Hepatocyte (in vitro differentiated cells): Measurements from ENCODE around the gene KLF2. TPM values are rescaled to one million over a fixed set of nuclear protein-coding genes. Genes with fewer than 3 reads are reported as not detected.

Source experiments
- DNase-seq: peaks from one replicate; pipeline ENCODE4 v3.0.0-alpha.2; 2016; ENCODE audit warnings: low spot score
- H2AFZ ChIP-seq: fragments of 200-600 bp; sonication (generic); 2 replicates; pipeline ENCODE4 v1.6.0; 2016; ENCODE audit warnings: antibody characterized with exemption, mild to moderate bottlenecking
- H3K27ac ChIP-seq: fragments of 200-600 bp; sonication (generic); 2 replicates; pipeline ENCODE4 v1.5.1; 2016; ENCODE audit warnings: mild to moderate bottlenecking
- H3K27me3 ChIP-seq: fragments of 200-600 bp; sonication (generic); 2 replicates; pipeline ENCODE4 v1.6.1; 2016
- H3K36me3 ChIP-seq: fragments of 200-600 bp; sonication (generic); replicated peaks from 2 replicates; pipeline ENCODE4 v1.5.1; 2016; ENCODE audit warnings: low read depth; ENCODE audit not compliant: insufficient read depth
- H3K4me1 ChIP-seq: fragments of 200-600 bp; sonication (generic); 2 replicates; pipeline ENCODE4 v1.5.1; 2016; ENCODE audit warnings: mild to moderate bottlenecking, moderate library complexity; ENCODE audit not compliant: insufficient read depth
- H3K4me2 ChIP-seq: fragments of 200-600 bp; sonication (generic); 2 replicates; pipeline ENCODE4 v1.6.0; 2016
- H3K4me3 ChIP-seq: fragments of 200-600 bp; sonication (generic); 2 replicates; pipeline ENCODE4 v1.5.1; 2016; ENCODE audit warnings: mild to moderate bottlenecking
- H3K79me2 ChIP-seq: fragments of 200-600 bp; sonication (generic); 2 replicates; pipeline ENCODE4 v1.6.0; 2017; ENCODE audit warnings: mild to moderate bottlenecking
- H3K9me2 ChIP-seq: fragments of 200-600 bp; sonication (generic); replicated peaks from 2 replicates; pipeline ENCODE4 v1.6.0; 2017; ENCODE audit warnings: mild to moderate bottlenecking; ENCODE audit not compliant: insufficient read depth
- H3K9me3 ChIP-seq: fragments of 200-600 bp; sonication (generic); 2 replicates; pipeline ENCODE4 v1.5.1; 2016; ENCODE audit warnings: low read depth, mild to moderate bottlenecking
- H4K20me1 ChIP-seq: fragments of 200-600 bp; sonication (generic); 2 replicates; pipeline ENCODE4 v1.6.0; 2016; ENCODE audit warnings: mild to moderate bottlenecking; ENCODE audit not compliant: insufficient read depth, poor library complexity, severe bottlenecking
- CTCF ChIP-seq: fragments of 200-600 bp; sonication (generic); IDR thresholded peaks from 2 replicates; pipeline ENCODE4 v1.5.1; 2016; ENCODE audit warnings: antibody characterized with exemption, mild to moderate bottlenecking; ENCODE audit not compliant: poor library complexity
- EZH2 ChIP-seq: fragments of 200-600 bp; sonication (generic); IDR thresholded peaks from 2 replicates; pipeline ENCODE4 v1.6.1; 2016; ENCODE audit warnings: antibody characterized with exemption, mild to moderate bottlenecking, borderline replicate concordance
- EZH2phosphoT487 ChIP-seq: fragments of 200-600 bp; sonication (generic); IDR thresholded peaks from one replicate; pipeline ENCODE4 v1.6.1; 2018; ENCODE audit warnings: antibody characterized with exemption, mild to moderate bottlenecking, low read depth, moderate library complexity; ENCODE audit not compliant: unreplicated experiment, severe bottlenecking
- WGBS: methylation state at CpG from one replicate; pipeline ENCODE4 v1.1.6; 2016; ENCODE audit warnings: low lambda C conversion rate; ENCODE audit errors: missing lambda C conversion rate; 5-methylcytosine and 5-hydroxymethylcytosine counted together
- polyA plus RNA-seq: library from polyadenylated mRNA; unstranded; fragments of >200 nt; fragmentation: Nextera tagmentation; extraction: Ambion mirVana; gene quantifications from 2 replicates; pipeline ENCODE4 v1.2.1, GENCODE V29; 2016
- total RNA-seq: library from RNA; depleted of rRNA; stranded (reverse); fragments of >200 nt; gene quantifications from 2 replicates; pipeline ENCODE4 v1.2.3, GENCODE V29; 2014

The KLF2 gene
- 3.0 and 4.5 TPM in 2 replicates for total RNA-seq
- polyA plus RNA-seq: 27.7 and 40.9 TPM in 2 replicates

GRCh38 chr19:16324384-16325160 lies at the start of gene KLF2:
Gene KLF2 (plus strand): TSS chr19:16324826. CDS start chr19:16324924, 98 bp downstream.
- DNase-seq: peak; percentile 93
- Histone ChIP-seq H3K79me2 (peaks cover 4% of the 10 kb centered on the region), H3K9me3 (no peaks in the 10 kb centered on the region), H3K27me3 (peaks cover 8% of the 10 kb centered on the region), H2AFZ (peak within 1 kb of the TSS; percentile 84), H3K4me3 (peak within 1 kb of the TSS; percentile 78), H3K9me2 (no peaks in the 10 kb centered on the region), H3K27ac (peak within 1 kb of the TSS; percentile 60), H4K20me1 (peaks cover 11% of the 10 kb centered on the region), H3K4me2 (peak within 1 kb of the TSS; percentile 98), H3K36me3 (no peaks in the 10 kb centered on the region), H3K4me1 (peaks cover 4% of the 10 kb centered on the region)
- WGBS: 2% methylated on average over 40 of the region's 105 CpGs
- TF ChIP-seq EZH2: no peak

GRCh38 chr19:16280306-16280705 lies 44.3 kb upstream of the KLF2 start:
- 92% methylated on average over 4 of the region's 4 CpGs for WGBS
- Histone ChIP-seq H3K4me1 (no peaks in the 10 kb centered on the region), H3K36me3 (no peaks in the 10 kb centered on the region), H2AFZ (no peak overlapping the region), H3K4me2 (no peak overlapping the region), H3K4me3 (no peak overlapping the region), H3K79me2 (no peaks in the 10 kb centered on the region), H3K9me3 (no peaks in the 10 kb centered on the region), H3K27me3 (no peaks in the 10 kb centered on the region), H4K20me1 (no peaks in the 10 kb centered on the region), H3K27ac (no peak overlapping the region), H3K9me2 (no peaks in the 10 kb centered on the region)
- DNase-seq: no peak
- TF ChIP-seq EZH2phosphoT487: no peak
- no peak for TF ChIP-seq EZH2
- no peak for TF ChIP-seq CTCF

- no peaks in the 10 kb centered on the region for H3K9me2 ChIP-seq
- no peaks in the 10 kb centered on the region for H3K9me3 ChIP-seq
- H4K20me1 ChIP-seq: no peaks in the 10 kb centered on the region
- H2AFZ ChIP-seq: no peak overlapping the region
- H3K36me3 ChIP-seq: no peaks in the 10 kb centered on the region
- H3K4me1 ChIP-seq: peaks cover 7% of the 10 kb centered on the region
- H3K4me3 ChIP-seq: no peak overlapping the region
- no peak for DNase-seq
- H3K4me2 ChIP-seq: no peak overlapping the region
- 94% methylated on average over 5 of the region's 5 CpGs for WGBS
- TF ChIP-seq CTCF: no peak
- TF ChIP-seq EZH2: no peak
- TF ChIP-seq EZH2phosphoT487: no peak
- H3K27ac ChIP-seq: no peak overlapping the region
- no peaks in the 10 kb centered on the region for H3K27me3 ChIP-seq
- H3K79me2 ChIP-seq: no peaks in the 10 kb centered on the region
Observed at GRCh38 chr19:16281743-16282142, 42.9 kb upstream of the KLF2 start.

GRCh38 chr19:16283210-16284061 lies 41.2 kb upstream of the KLF2 start:
- no peak for DNase-seq
- Histone ChIP-seq H2AFZ (no peak overlapping the region), H3K4me2 (peak overlapping the region; percentile 37), H3K4me1 (peaks cover 7% of the 10 kb centered on the region), H3K27me3 (no peaks in the 10 kb centered on the region), H3K27ac (peak overlapping the region; percentile 79), H3K9me3 (no peaks in the 10 kb centered on the region), H3K4me3 (no peak overlapping the region), H3K79me2 (no peaks in the 10 kb centered on the region), H4K20me1 (no peaks in the 10 kb centered on the region), H3K9me2 (no peaks in the 10 kb centered on the region), H3K36me3 (no peaks in the 10 kb centered on the region)
- no peak for TF ChIP-seq CTCF
- TF ChIP-seq EZH2: no peak
- TF ChIP-seq EZH2phosphoT487: no peak
- 65% methylated on average over 36 of the region's 36 CpGs for WGBS
